NCI-H2081 (cell line): Measurements from ENCODE around the gene PGGT1B.

Source experiments
- DNase-seq, 2 experiments: peaks; one replicate each; lab custom pipeline; 2025; lab: John Stamatoyannopoulos, UW

The PGGT1B gene

GRCh38 chr5:115262321-115263077 lies at the start of gene PGGT1B:
TSS of gene PGGT1B (minus strand) at chr5:115262877. CDS start at chr5:115262851, 26 bp downstream.
- peak; percentile 30 to 62 for DNase-seq

- peak in 1 of 2 experiments; percentile 1 for DNase-seq
These were observed 47.2 kb upstream of the PGGT1B start for GRCh38 chr5:115309751-115310370.

GRCh38 chr5:115308815-115309214 lies 46.1 kb upstream of the PGGT1B start:
- no peak for DNase-seq

- no peak for DNase-seq
These were observed 43.4 kb upstream of the PGGT1B start for GRCh38 chr5:115306011-115306536.

GRCh38 chr5:115304496-115304895 lies 41.8 kb upstream of the PGGT1B start:
- DNase-seq, result no peak

- no peak for DNase-seq
These were observed 36.1 kb upstream of the PGGT1B start for GRCh38 chr5:115298811-115299210.

- DNase-seq, result no peak
These were observed 34.4 kb upstream of the PGGT1B start for GRCh38 chr5:115297031-115297430.

- DNase-seq, result peak; percentile 65 to 78
These were observed 33.7 kb upstream of the PGGT1B start, which contains the start of gene CCDC112 for GRCh38 chr5:115296124-115297022. TSS of gene CCDC112 (minus strand) at chr5:115296654. CDS start at chr5:115296543, 111 bp downstream.

GRCh38 chr5:115295777-115296123 lies 33.1 kb upstream of the PGGT1B start:
- DNase-seq, result peak; percentile 16 to 32

GRCh38 chr5:115291397-115291796 lies 28.7 kb upstream of the PGGT1B start:
- no peak for DNase-seq

GRCh38 chr5:115289104-115289503 lies 26.4 kb upstream of the PGGT1B start:
- DNase-seq, result no peak

GRCh38 chr5:115284021-115284420 lies 21.3 kb upstream of the PGGT1B start:
- no peak for DNase-seq

- no peak for DNase-seq
These were observed 19.5 kb upstream of the PGGT1B start for GRCh38 chr5:115282131-115282530.

- DNase-seq, result no peak
These were observed 11.9 kb upstream of the PGGT1B start for GRCh38 chr5:115274584-115274983.

- DNase-seq, result no peak
These were observed 9.8 kb upstream of the PGGT1B start for GRCh38 chr5:115272297-115272958.

GRCh38 chr5:115271295-115272050 lies 8.8 kb upstream of the PGGT1B start:
- DNase-seq, result no peak

- DNase-seq, result no peak
These were observed 4.9 kb upstream of the PGGT1B start for GRCh38 chr5:115267617-115268016.

GRCh38 chr5:115265220-115265619 lies 2.5 kb upstream of the PGGT1B start:
- no peak for DNase-seq

- DNase-seq, result no peak
These were observed 2.1 kb upstream of the PGGT1B start for GRCh38 chr5:115264786-115265185.

GRCh38 chr5:115263078-115263380 lies 352 bp upstream of the PGGT1B start:
- no peak for DNase-seq

GRCh38 chr5:115262011-115262320 lies 711 bp downstream of the PGGT1B start:
- DNase-seq, result no peak
